Endothelial cell of umbilical vein (primary cell): ENCODE results near the gene NSMCE1. TPM values are rescaled to one million over a fixed set of nuclear protein-coding genes. Genes with fewer than 3 reads are reported as not detected.
A peak's percentile ranks its signal among the peaks of the same experiment; 100 is the strongest.

Experiments
- BruUV-seq: library from RNA; stranded (reverse); fragments of 400-500 nt; replicated peaks from 2 replicates; lab custom pipeline; 2021; lab: Mats Ljungman, UMichigan
- CTCF ChIA-PET: fragments of 300-600, 350-600 bp; sonication (Branson Sonifier 250); formaldehyde crosslinking; loops from one replicate; lab custom pipeline; 2021; ENCODE audit warnings: antibody characterized with exemption, inconsistent platforms; lab: Charles Lee
- POLR2A ChIA-PET: fragments of 300-600, 350-600 bp; sonication (Branson Sonifier 250); formaldehyde crosslinking; loops from one replicate; lab custom pipeline; 2021; ENCODE audit warnings: antibody characterized with exemption, inconsistent platforms; lab: Charles Lee
- DNase-seq: peaks from one replicate; pipeline ENCODE4 v3.0.0-alpha.2; 2011; ENCODE audit warnings: low read depth, low spot score
- FAIRE-seq: peaks from 2 replicates; lab custom pipeline; 2011; peaks lifted over from hg19 to GRCh38; lab: Jason Lieb, UNC
- H2AFZ ChIP-seq: 2 replicates; pipeline ENCODE4 v1.6.0; 2012; ENCODE audit warnings: low read depth, low read length, control low read depth, inconsistent platforms
- H3K27ac ChIP-seq: 2 replicates; pipeline ENCODE4 v1.5.1; 2011; ENCODE audit warnings: low read depth, mild to moderate bottlenecking, control low read depth, low read length, moderate library complexity; ENCODE audit not compliant: insufficient read depth
- H3K27me3 ChIP-seq, 2 experiments: 2 replicates each; pipeline versions ENCODE4 v1.6.0 to v1.6.1; 2011; ENCODE audit warnings: low read length in 2 of 2, mixed read lengths in 1 of 2; ENCODE audit not compliant: control insufficient read depth in 2 of 2, insufficient read depth in 2 of 2
- H3K36me3 ChIP-seq, 2 experiments: 2 replicates in 1 of 2; 3 replicates in 1 of 2; pipeline ENCODE4 v1.5.1; 2011; ENCODE audit warnings: low read length in 2 of 2, mild to moderate bottlenecking in 1 of 2, moderate library complexity in 1 of 2; ENCODE audit not compliant: control insufficient read depth in 2 of 2, insufficient read depth in 2 of 2; ENCODE audit errors: extremely low read depth in 1 of 2
- H3K4me1 ChIP-seq: 3 replicates; pipeline ENCODE4 v1.5.1; 2011; ENCODE audit warnings: mild to moderate bottlenecking, low read length; ENCODE audit not compliant: control insufficient read depth, insufficient read depth; ENCODE audit errors: extremely low read depth
- H3K4me2 ChIP-seq: 2 replicates; pipeline ENCODE4 v1.6.1; 2011; ENCODE audit warnings: low read length, control low read depth, mixed read lengths; ENCODE audit not compliant: insufficient read depth
- H3K4me3 ChIP-seq, 3 experiments: fragments of 200-600 bp in 1 of 3; sonication (generic), shearing (Covaris generic) in 1 of 3; replicated peaks in 1 of 3; 2 replicates each; pipeline ENCODE4 v1.5.1; 2011 to 2016; ENCODE audit warnings: control low read depth in 3 of 3, low read length in 3 of 3, mild to moderate bottlenecking in 2 of 3, inconsistent platforms in 1 of 3, low read depth in 1 of 3, moderate library complexity in 1 of 3; ENCODE audit not compliant: insufficient read depth in 1 of 3
- H3K79me2 ChIP-seq: 2 replicates; pipeline ENCODE4 v1.6.0; 2012; ENCODE audit warnings: low read length, inconsistent platforms; ENCODE audit not compliant: control insufficient read depth, insufficient read depth
- H3K9ac ChIP-seq: replicated peaks from 2 replicates; pipeline ENCODE3; 2011; ENCODE audit warnings: low read length, control low read depth; ENCODE audit not compliant: insufficient read depth; ENCODE audit errors: extremely low read depth
- H3K9me1 ChIP-seq: replicated peaks from 3 replicates; pipeline ENCODE4 v1.6.0; 2011; ENCODE audit warnings: mild to moderate bottlenecking, low read length; ENCODE audit not compliant: control insufficient read depth, insufficient read depth; ENCODE audit errors: extremely low read depth
- H3K9me3 ChIP-seq: replicated peaks from 2 replicates; pipeline ENCODE4 v1.5.1; 2012; ENCODE audit warnings: low read length, inconsistent platforms; ENCODE audit not compliant: control insufficient read depth, insufficient read depth
- H4K20me1 ChIP-seq: replicated peaks from 2 replicates; pipeline ENCODE3; 2011; ENCODE audit warnings: mild to moderate bottlenecking, low read length; ENCODE audit not compliant: control insufficient read depth, insufficient read depth; ENCODE audit errors: extremely low read depth
- CTCF ChIP-seq, 2 donors: IDR thresholded peaks; 1 replicate in 1 of 2; 2 replicates in 1 of 2; pipeline ENCODE4 v1.5.1; 2011; ENCODE audit warnings: low read length in 2 of 2, mild to moderate bottlenecking in 2 of 2, moderate library complexity in 2 of 2, control low read depth in 1 of 2, inconsistent platforms in 1 of 2, low read depth in 1 of 2; ENCODE audit not compliant: insufficient read depth in 1 of 2; ENCODE audit errors: extremely low read depth in 1 of 2
- EZH2 ChIP-seq: IDR thresholded peaks from 2 replicates; pipeline ENCODE4 v1.6.1; 2012; ENCODE audit warnings: borderline replicate concordance, low read depth, mild to moderate bottlenecking, moderate library complexity, low read length, inconsistent platforms; ENCODE audit not compliant: severe bottlenecking
- FOS ChIP-seq: IDR thresholded peaks from 2 replicates; pipeline ENCODE4 v1.6.1; 2011; ENCODE audit warnings: mild to moderate bottlenecking, low read length, moderate library complexity, borderline replicate concordance; ENCODE audit not compliant: insufficient read depth
- GATA2 ChIP-seq: IDR thresholded peaks from 2 replicates; pipeline ENCODE4 v1.7.0; 2011; ENCODE audit warnings: low read depth, mild to moderate bottlenecking, moderate library complexity, mixed read lengths, low read length; ENCODE audit not compliant: insufficient read length, insufficient read depth
- JUN ChIP-seq: IDR thresholded peaks from 2 replicates; pipeline ENCODE4 v1.6.1; 2011; ENCODE audit warnings: borderline replicate concordance, low read depth; ENCODE audit not compliant: insufficient read length, insufficient read depth
- MAX ChIP-seq: IDR thresholded peaks from 2 replicates; pipeline ENCODE4 v1.6.1; 2011; ENCODE audit not compliant: insufficient read depth, insufficient read length
- MYC ChIP-seq: IDR thresholded peaks from one replicate; pipeline ENCODE4 v1.6.1; 2011; ENCODE audit warnings: mild to moderate bottlenecking, low read depth, low read length
- POLR2A ChIP-seq: IDR thresholded peaks from 2 replicates; pipeline ENCODE4 v1.6.1; 2012; ENCODE audit warnings: low read depth, mild to moderate bottlenecking, control low read depth, low read length
- POLR2AphosphoS5 ChIP-seq: IDR thresholded peaks from 2 replicates; pipeline ENCODE4 v1.6.1; 2012; ENCODE audit warnings: low read depth, mild to moderate bottlenecking, control low read depth, low read length, moderate library complexity; ENCODE audit not compliant: insufficient read depth
- dilution Hi-C: fragments of 300-500 bp; cut with MboI; formaldehyde crosslinking; loops from one replicate; pipeline ENCODE4 v1.15.0; 2019; ENCODE audit warnings: low sequenced_read_pairs; ENCODE audit not compliant: extremely low pct_ligation_motif_present
- intact Hi-C: fragments of 100-400 bp; cut with micrococcal nuclease; formaldehyde crosslinking; loops from one replicate; pipeline ENCODE4 v1.10.0; 2022
- polyA plus RNA-seq, 4 experiments: library from polyadenylated mRNA; depleted of rRNA in 3 of 4; stranded (reverse) in 3 of 4; unstranded in 1 of 4; fragments of >200 nt; gene quantifications; 2 replicates each; pipeline versions ENCODE4 v1.2.1 to v1.2.3, GENCODE V29; 2011 to 2012; ENCODE audit warnings: missing spikeins in 1 of 4
- total RNA-seq: library from RNA; stranded (reverse); gene quantifications from 2 replicates; pipeline ENCODE4 v1.2.3, GENCODE V29; 2021

NSMCE1 gene
- total and polyA plus RNA-seq, 2 donors (not counting 3 experiments of a cell fraction or from before 2014, with no cell fraction given): 23.8 to 42.0 TPM

GRCh38 chr16:27285676-27286196, 17.2 kb upstream of the NSMCE1 start:
- no peak overlapping the region for H2AFZ ChIP-seq
- peaks cover 15% of the 10 kb centered on the region for H3K4me1 ChIP-seq
- ChIA-PET CTCF (interaction anchor here (0.9 to 2.4 kb wide), 2 partner anchors 11 to 51 kb away, joined by 3 to 11 read pairs; no protein-coding TSS in a partner anchor), POLR2A (interaction anchor here (1.4 kb wide), 1 partner anchor 44 kb away, joined by 3 read pairs; no protein-coding TSS in a partner anchor)
- BruUV-seq: no TSS peak
- no peak for DNase-seq
- no peaks in the 10 kb centered on the region for H3K9me3 ChIP-seq
- FAIRE-seq: no peak
- no peaks in the 10 kb centered on the region for H4K20me1 ChIP-seq
- no peaks in the 10 kb centered on the region for H3K27me3 ChIP-seq
- dilution Hi-C loops: no loop called here
- H3K4me2 ChIP-seq: no peak overlapping the region
- intact Hi-C loops: loop anchor here (1.0 to 2.0 kb wide), 8 partner anchors 8 to 82 kb away; partner anchors contain the start of gene NSMCE1
- no peaks in the 10 kb centered on the region for H3K79me2 ChIP-seq
- TF ChIP-seq POLR2AphosphoS5 (no peak), FOS (no peak), EZH2 (no peak), MYC (no peak), CTCF (IDR thresholded peaks at IDR 0.05; ENCODE audit: extremely low read depth in 1 of 2, insufficient read depth in 1 of 2, low read depth in 1 of 2, low read length in 2 of 2) (no peak), GATA2 (no peak), POLR2A (no peak), JUN (no peak), MAX (no peak)
- no peak overlapping the region for H3K9ac ChIP-seq
- peak overlapping the region; percentile 86 for H3K27ac ChIP-seq
- no peaks in the 10 kb centered on the region for H3K9me1 ChIP-seq
- no peaks in the 10 kb centered on the region for H3K36me3 ChIP-seq
- H3K4me3 ChIP-seq: no peak overlapping the region
